GM12878 (cell line): ENCODE measurements around the gene ZNF134. TPM values are rescaled to one million over a fixed set of nuclear protein-coding genes. Genes with fewer than 3 reads are reported as not detected.

ENCODE experiments used
- ATAC-seq: fragments of 200-7000 bp; cut with Tn5 transposase; 3 replicates; pipeline ENCODE4 v1.9.1; 2020; ENCODE audit warnings: mild to moderate bottlenecking, moderate library complexity
- BruUV-seq: library from RNA; stranded (reverse); fragments of 400-500 nt; replicated peaks from 2 replicates; lab custom pipeline; 2021; lab: Mats Ljungman, UMichigan
- CTCF ChIA-PET: fragments of 300-600 bp; sonication (Branson Sonifier 250); formaldehyde crosslinking; extraction: SDS; loops from one replicate; lab custom pipeline; 2021; ENCODE audit warnings: inconsistent platforms; lab: Yijun Ruan, JAX
- POLR2A ChIA-PET: fragments of 350-600 bp; formaldehyde crosslinking; extraction: SDS; loops from one replicate; lab custom pipeline; 2021; ENCODE audit warnings: inconsistent platforms; lab: Charles Lee
- RAD21 ChIA-PET: fragments of 300-600 bp; sonication (Branson Sonifier 250); formaldehyde crosslinking; loops from one replicate; lab custom pipeline; 2023; ENCODE audit warnings: antibody characterized with exemption; ENCODE audit not compliant: unreplicated experiment; lab: Charles Lee
- SMC1A ChIA-PET: fragments of 300-600 bp; sonication (Branson Sonifier 250); formaldehyde crosslinking; loops from one replicate; lab custom pipeline; 2023; ENCODE audit not compliant: unreplicated experiment, uncharacterized antibody; lab: Charles Lee
- DNase-seq: peaks from one replicate; pipeline ENCODE4 v3.0.0-alpha.2; 2011; ENCODE audit warnings: low read depth, low spot score
- FAIRE-seq: peaks from 3 replicates; lab custom pipeline; 2011; peaks lifted over from hg19 to GRCh38; lab: Jason Lieb, UNC
- H2AFZ ChIP-seq: 2 replicates; pipeline ENCODE4 v1.6.0; 2011; ENCODE audit warnings: low read depth, low read length, control low read depth; ENCODE audit not compliant: control insufficient read depth
- H3K27ac ChIP-seq: 2 replicates; pipeline ENCODE4 v1.5.1; 2011; ENCODE audit warnings: control low read depth; ENCODE audit not compliant: control insufficient read depth, insufficient read depth
- H3K27me3 ChIP-seq, 2 experiments: replicated peaks in 1 of 2; 2 replicates each; pipeline versions ENCODE4 v1.6.0 to v1.6.1; 2011; ENCODE audit warnings: low read length in 1 of 2; ENCODE audit not compliant: control insufficient read depth in 2 of 2, insufficient read depth in 2 of 2
- H3K36me3 ChIP-seq, 2 experiments: 2 replicates each; pipeline ENCODE4 v1.5.1; 2011; ENCODE audit warnings: low read length in 1 of 2; ENCODE audit not compliant: control insufficient read depth in 2 of 2, insufficient read depth in 2 of 2
- H3K4me1 ChIP-seq: 2 replicates; pipeline ENCODE4 v1.6.1; 2011; ENCODE audit warnings: mild to moderate bottlenecking, low read length, moderate library complexity, mixed read lengths; ENCODE audit not compliant: control insufficient read depth, insufficient read depth
- H3K4me2 ChIP-seq: 2 replicates; pipeline ENCODE4 v1.6.0; 2011; ENCODE audit warnings: control low read depth; ENCODE audit not compliant: control insufficient read depth, insufficient read depth
- H3K4me3 ChIP-seq: fragments of 200-600 bp; sonication (generic); 2 replicates; pipeline ENCODE4 v1.5.1; 2016
- H3K79me2 ChIP-seq: 2 replicates; pipeline ENCODE4 v1.6.0; 2011; ENCODE audit warnings: low read length; ENCODE audit not compliant: control insufficient read depth, insufficient read depth
- H3K9ac ChIP-seq: 2 replicates; pipeline ENCODE4 v1.8.0; 2011; ENCODE audit warnings: low read length, control low read depth, mixed read lengths; ENCODE audit not compliant: control insufficient read depth, insufficient read depth
- H3K9me3 ChIP-seq: replicated peaks from 3 replicates; pipeline ENCODE4 v1.5.1; 2011; ENCODE audit warnings: mild to moderate bottlenecking, low read length; ENCODE audit not compliant: control insufficient read depth, insufficient read depth
- H4K20me1 ChIP-seq: 2 replicates; pipeline ENCODE4 v1.6.0; 2011; ENCODE audit not compliant: control insufficient read depth, insufficient read depth
- EP300 ChIP-seq, 2 experiments: fragments of 150-350 bp in 1 of 2; IDR thresholded peaks; 2 replicates each; pipeline ENCODE4 v1.6.1; 2011 to 2012; ENCODE audit warnings: low read depth in 2 of 2, low read length in 2 of 2, borderline replicate concordance in 1 of 2, improper control_type of control experiment in 1 of 2, inconsistent platforms in 1 of 2; ENCODE audit not compliant: control insufficient read depth in 1 of 2
- KLF5 ChIP-seq: fragments of 450-650 bp; IDR thresholded peaks from 2 replicates; pipeline ENCODE4 v1.6.1; 2014; ENCODE audit warnings: mild to moderate bottlenecking; ENCODE audit not compliant: partially characterized antibody
- NFXL1 ChIP-seq: fragments of 450-650 bp; IDR thresholded peaks from 2 replicates; pipeline ENCODE4 v1.6.1; 2017; ENCODE audit warnings: antibody characterized with exemption, mild to moderate bottlenecking, borderline replicate concordance
- SMC3 ChIP-seq: IDR thresholded peaks from 2 replicates; pipeline ENCODE4 v1.6.1; 2011; ENCODE audit warnings: low read length, improper control_type of control experiment, borderline replicate concordance
- ZNF274 ChIP-seq: IDR thresholded peaks from one replicate; pipeline ENCODE4 v1.8.0; 2011; ENCODE audit not compliant: insufficient read length, insufficient read depth
- WGBS: methylation state at CpG from one replicate; pipeline ENCODE4 v1.1.6; 2016; ENCODE audit warnings: low lambda C conversion rate; ENCODE audit not compliant: insufficient replicate concordance, insufficient coverage; ENCODE audit errors: missing lambda C conversion rate; 5-methylcytosine and 5-hydroxymethylcytosine counted together
- in situ Hi-C: fragments of 300-500 bp; cut with MboI; formaldehyde crosslinking; loops from 9 replicates; pipeline ENCODE4 v1.14.3; 2018; ENCODE audit warnings: mixed read lengths
- intact Hi-C: fragments of 100-400 bp; cut with micrococcal nuclease; formaldehyde crosslinking; loops from one replicate; pipeline ENCODE4 v1.14.2; 2022; ENCODE audit not compliant: unreplicated experiment
- polyA plus RNA-seq, 11 experiments: library from polyadenylated mRNA; depleted of rRNA in 4 of 11; unstranded in 6 of 11; stranded (reverse) in 5 of 11; fragments of >200 nt; fragmentation: Nextera tagmentation in 4 of 11; fragmentation: Illumina TruSeq in 1 of 11; extraction: Ambion mirVana in 4 of 11; extraction: Trizol in 1 of 11; gene quantifications; 1 replicate in 1 of 11; 2 replicates in 10 of 11; pipeline versions ENCODE4 v1.2.1 to v1.2.3, GENCODE V29; 2011 to 2016; ENCODE audit warnings: inconsistent platforms in 2 of 11, missing spikeins in 2 of 11, low read depth in 1 of 11
- total RNA-seq, 4 experiments: library from RNA; depleted of rRNA in 3 of 4; stranded (reverse); fragments of >200 nt in 3 of 4; fragmentation: Illumina TruSeq in 1 of 4; extraction: Trizol in 1 of 4; gene quantifications; 2 replicates each; pipeline versions ENCODE4 v1.2.1 to v1.2.3, GENCODE V29; 2013 to 2021
- TF ChIP-seq, protein P1 (sequence below): fragments of 450-650 bp; IDR thresholded peaks from 2 replicates; pipeline ENCODE4 v1.6.1; 2017; ENCODE audit warnings: mild to moderate bottlenecking

Gene ZNF134
- total and polyA plus RNA-seq, 10 of the 15 experiments (the other 5 are each of a cell fraction or from before 2014, with no cell fraction given), result 1.6 to 17.6 (median 9.7) TPM

GRCh38 chr19:57572415-57572947, 41.6 kb upstream of the ZNF134 start:
- Histone ChIP-seq H3K36me3 (peaks cover 2 to 24% of the 10 kb centered on the region in 2 experiments), H3K79me2 (no peaks in the 10 kb centered on the region), H3K4me2 (no peak overlapping the region), H3K27me3 (no peaks in the 10 kb centered on the region), H3K4me3 (no peak overlapping the region), H3K4me1 (no peaks in the 10 kb centered on the region), H2AFZ (no peak overlapping the region), H3K27ac (no peak overlapping the region), H3K9me3 (peaks cover 67% of the 10 kb centered on the region), H3K9ac (no peak overlapping the region), H4K20me1 (no peaks in the 10 kb centered on the region)
- TF ChIP-seq, protein P1, sequence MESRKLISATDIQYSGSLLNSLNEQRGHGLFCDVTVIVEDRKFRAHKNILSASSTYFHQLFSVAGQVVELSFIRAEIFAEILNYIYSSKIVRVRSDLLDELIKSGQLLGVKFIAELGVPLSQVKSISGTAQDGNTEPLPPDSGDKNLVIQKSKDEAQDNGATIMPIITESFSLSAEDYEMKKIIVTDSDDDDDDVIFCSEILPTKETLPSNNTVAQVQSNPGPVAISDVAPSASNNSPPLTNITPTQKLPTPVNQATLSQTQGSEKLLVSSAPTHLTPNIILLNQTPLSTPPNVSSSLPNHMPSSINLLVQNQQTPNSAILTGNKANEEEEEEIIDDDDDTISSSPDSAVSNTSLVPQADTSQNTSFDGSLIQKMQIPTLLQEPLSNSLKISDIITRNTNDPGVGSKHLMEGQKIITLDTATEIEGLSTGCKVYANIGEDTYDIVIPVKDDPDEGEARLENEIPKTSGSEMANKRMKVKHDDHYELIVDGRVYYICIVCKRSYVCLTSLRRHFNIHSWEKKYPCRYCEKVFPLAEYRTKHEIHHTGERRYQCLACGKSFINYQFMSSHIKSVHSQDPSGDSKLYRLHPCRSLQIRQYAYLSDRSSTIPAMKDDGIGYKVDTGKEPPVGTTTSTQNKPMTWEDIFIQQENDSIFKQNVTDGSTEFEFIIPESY, result no peak
- TF ChIP-seq EP300 (IDR thresholded peaks at IDR 0.05; ENCODE audit: borderline replicate concordance in 1 of 2, control insufficient read depth in 1 of 2, low read depth in 2 of 2, low read length in 2 of 2) (no peak), KLF5 (peak; percentile 37), SMC3 (no peak), NFXL1 (no peak), ZNF274 (peak; percentile 82)
- CTCF ChIA-PET, result no interaction called here
- POLR2A ChIA-PET, result no interaction called here
- WGBS, result 76% methylated on average over 3 of the region's 3 CpGs
- SMC1A ChIA-PET, result interaction anchor here (0.7 kb wide), 1 partner anchor 790 kb away, joined by 3 read pairs; the partner anchor contains the start of gene ZNF497
- DNase-seq (no peak), FAIRE-seq (no peak), ATAC-seq (no peak)
- intact Hi-C loops (no loop called here), in situ Hi-C loops (no loop called here)
- RAD21 ChIA-PET, result no interaction called here
- BruUV-seq, result no TSS peak
